GM19468 (cell line): ENCODE results near the gene HLA-F.
A peak's percentile ranks its signal among the peaks of the same experiment; 100 is the strongest.

Experiments
- ATAC-seq: cut with Tn5 transposase; IDR thresholded peaks from one replicate; pipeline ENCODE4 v1.9.1; 2021; ENCODE audit warnings: mild to moderate bottlenecking, moderate library complexity, moderate number of reproducible peaks; ENCODE audit not compliant: unreplicated experiment; ENCODE audit errors: extremely low read depth

The HLA-F gene

GRCh38 chr6:29723262-29723665, at the start of gene HLA-F:
HLA-F (plus strand) TSS chr6:29723434; CDS start chr6:29723464, 30 bp downstream.
- ATAC-seq, result peak; percentile 69

- no peak for ATAC-seq
Measured at GRCh38 chr6:29674008-29674407, 49.2 kb upstream of the HLA-F start.

GRCh38 chr6:29675561-29675960, 47.7 kb upstream of the HLA-F start:
- ATAC-seq, result no peak

DNA sequence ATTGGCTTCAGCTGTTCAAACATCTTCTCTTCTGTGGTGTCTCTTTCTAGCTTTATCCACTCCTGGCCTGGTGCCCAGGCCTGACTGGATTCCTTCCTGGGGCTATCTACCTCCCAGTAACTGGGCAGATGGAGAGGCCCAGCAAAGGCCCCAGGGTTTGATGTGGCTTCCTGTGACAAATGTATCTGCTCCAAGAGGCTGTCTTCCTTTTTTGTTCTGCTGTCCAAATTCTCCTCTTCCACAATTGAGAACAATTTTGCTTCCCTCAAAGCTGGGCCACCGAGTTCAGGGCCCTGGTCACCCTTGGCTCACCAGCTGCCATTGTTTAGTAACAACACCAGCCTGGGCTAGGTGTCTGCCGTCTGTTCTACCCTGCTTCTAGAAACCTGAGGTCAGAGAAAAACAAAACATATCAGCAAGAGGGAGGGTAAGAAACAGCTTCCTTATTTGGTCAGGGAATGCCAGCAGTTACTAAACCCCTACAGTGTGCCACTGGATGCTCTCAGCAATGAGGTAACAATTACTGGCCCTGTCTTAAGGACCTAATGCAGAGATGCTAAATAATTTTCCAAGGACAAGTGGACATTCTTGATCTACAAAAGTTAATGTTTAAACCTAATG, 46.1 kb upstream of the HLA-F start:
- no peak for ATAC-seq

GRCh38 chr6:29678114-29678513, 45.1 kb upstream of the HLA-F start:
- no peak for ATAC-seq

GRCh38 chr6:29679962-29680361, 43.3 kb upstream of the HLA-F start:
- ATAC-seq, result no peak

DNA sequence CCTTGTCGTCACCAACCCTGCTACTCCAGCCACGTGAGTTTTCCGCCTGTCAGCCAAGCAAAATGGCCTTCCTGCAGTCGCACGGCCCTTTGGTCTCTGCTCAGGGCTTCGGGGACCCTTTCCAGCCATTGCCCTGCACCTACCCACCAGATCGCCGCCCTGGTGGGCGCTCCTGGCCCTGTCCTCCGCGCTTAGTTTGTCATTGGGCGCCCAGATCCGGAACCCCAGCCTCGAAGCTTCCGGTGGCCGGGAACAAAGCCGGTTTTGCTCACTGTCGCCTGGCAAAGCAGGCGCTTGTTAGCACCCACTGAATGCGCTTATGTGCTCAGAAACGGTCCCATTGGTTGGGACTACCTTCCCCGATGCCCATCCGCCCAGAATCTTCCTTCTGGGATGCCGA, 42.8 kb upstream of the HLA-F start:
- ATAC-seq, result no peak

- no peak for ATAC-seq
Measured at GRCh38 chr6:29680904-29681303, 42.3 kb upstream of the HLA-F start, which contains the start of gene ZFP57. ZFP57 (minus strand) TSS chr6:29681152; CDS start chr6:29677003, 4,149 bp downstream.

GRCh38 chr6:29681811-29682210, 41.4 kb upstream of the HLA-F start:
- ATAC-seq, result no peak

DNA sequence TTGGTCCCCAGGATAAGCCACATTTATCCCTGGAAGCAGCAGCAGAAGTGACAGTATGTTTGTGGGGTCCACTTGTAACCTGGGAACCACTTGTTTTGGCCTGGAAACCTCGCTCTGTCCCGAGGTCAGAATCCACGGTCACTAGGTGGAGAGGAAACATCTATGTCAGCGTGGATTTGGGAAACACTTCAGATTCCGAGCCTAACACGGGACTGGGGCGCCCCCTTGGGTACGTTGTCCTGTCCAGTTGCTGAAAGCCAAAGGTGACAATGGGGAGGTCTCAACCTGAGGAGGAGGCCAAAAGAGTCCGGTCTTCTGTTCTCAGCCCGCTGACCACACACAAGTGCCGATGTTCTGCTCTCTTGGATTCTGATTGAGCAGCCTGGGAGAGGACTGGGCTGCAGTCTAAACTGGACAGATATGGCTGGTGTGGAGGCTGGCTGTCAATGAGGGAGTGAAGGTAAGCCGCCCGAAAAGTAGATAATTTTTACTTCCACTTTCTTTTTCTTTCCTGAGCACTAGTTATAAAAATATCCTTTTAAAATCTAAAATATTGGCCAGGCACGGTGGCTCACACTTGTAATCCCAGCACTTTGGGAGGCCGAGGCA, 37.4 kb upstream of the HLA-F start:
- ATAC-seq, result no peak

- no peak for ATAC-seq
Measured at GRCh38 chr6:29694637-29695036, 28.6 kb upstream of the HLA-F start.

GRCh38 chr6:29696147-29697125, 26.8 kb upstream of the HLA-F start:
- ATAC-seq, result no peak

DNA sequence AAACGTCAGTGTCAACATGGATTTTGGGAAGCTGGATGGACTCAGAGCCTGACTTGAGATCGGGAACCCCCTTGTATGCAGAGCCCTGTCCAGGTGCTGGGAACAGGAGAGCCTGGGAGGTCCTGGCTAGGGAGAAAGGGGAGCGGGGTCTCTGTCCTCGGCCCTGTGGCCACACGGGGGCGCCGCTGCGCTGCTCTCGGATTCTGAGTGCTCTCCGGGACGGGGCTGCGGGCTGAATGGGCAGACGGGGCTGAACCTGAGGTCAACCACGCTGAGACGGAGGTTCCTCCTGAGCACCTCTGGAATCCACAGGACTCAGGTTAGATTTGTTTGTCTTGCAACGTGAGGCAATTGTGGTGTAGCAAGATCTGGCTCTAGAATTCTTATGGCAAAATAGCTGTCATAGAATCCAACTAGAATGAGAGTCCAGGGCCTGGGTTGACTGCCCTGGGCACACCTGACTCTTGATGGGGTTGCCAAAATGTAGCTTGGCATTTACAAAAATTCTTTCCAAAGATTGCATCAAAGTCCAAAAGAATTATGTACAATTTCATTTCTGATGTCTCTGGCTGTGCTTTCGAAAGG, 20.6 kb upstream of the HLA-F start:
- ATAC-seq, result no peak

- no peak for ATAC-seq
Measured at GRCh38 chr6:29705389-29706231, 17.6 kb upstream of the HLA-F start.

- peak; percentile 23 for ATAC-seq
Measured at GRCh38 chr6:29708432-29709179, 14.6 kb upstream of the HLA-F start.

GRCh38 chr6:29709188-29709587, 14.0 kb upstream of the HLA-F start:
- no peak for ATAC-seq

- no peak for ATAC-seq
Measured at GRCh38 chr6:29710281-29710941, 12.8 kb upstream of the HLA-F start.

- no peak for ATAC-seq
Measured at GRCh38 chr6:29720863-29721262, 2.4 kb upstream of the HLA-F start.
